ENCODE data around the gene F8A1.
"Not testable (repeated sequence)": the region's sequence is repeated elsewhere in the genome, so short reads cannot be mapped to it uniquely, and the experiment has no call there.

F8A1 gene

GRCh38 chrX:154890990-154891639, 5.0 kb downstream of the F8A1 start:
- DNase-seq (ENCODE audit: low read depth): no peak
- H3K4me3 ChIP-seq (ENCODE audit: low read depth, low read length): no peak overlapping the region
- TF ChIP-seq, protein P1, sequence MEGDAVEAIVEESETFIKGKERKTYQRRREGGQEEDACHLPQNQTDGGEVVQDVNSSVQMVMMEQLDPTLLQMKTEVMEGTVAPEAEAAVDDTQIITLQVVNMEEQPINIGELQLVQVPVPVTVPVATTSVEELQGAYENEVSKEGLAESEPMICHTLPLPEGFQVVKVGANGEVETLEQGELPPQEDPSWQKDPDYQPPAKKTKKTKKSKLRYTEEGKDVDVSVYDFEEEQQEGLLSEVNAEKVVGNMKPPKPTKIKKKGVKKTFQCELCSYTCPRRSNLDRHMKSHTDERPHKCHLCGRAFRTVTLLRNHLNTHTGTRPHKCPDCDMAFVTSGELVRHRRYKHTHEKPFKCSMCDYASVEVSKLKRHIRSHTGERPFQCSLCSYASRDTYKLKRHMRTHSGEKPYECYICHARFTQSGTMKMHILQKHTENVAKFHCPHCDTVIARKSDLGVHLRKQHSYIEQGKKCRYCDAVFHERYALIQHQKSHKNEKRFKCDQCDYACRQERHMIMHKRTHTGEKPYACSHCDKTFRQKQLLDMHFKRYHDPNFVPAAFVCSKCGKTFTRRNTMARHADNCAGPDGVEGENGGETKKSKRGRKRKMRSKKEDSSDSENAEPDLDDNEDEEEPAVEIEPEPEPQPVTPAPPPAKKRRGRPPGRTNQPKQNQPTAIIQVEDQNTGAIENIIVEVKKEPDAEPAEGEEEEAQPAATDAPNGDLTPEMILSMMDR (IDR thresholded peaks at IDR 0.05; ENCODE audit: control insufficient read depth, extremely low read depth, insufficient read depth): no peak

DNA sequence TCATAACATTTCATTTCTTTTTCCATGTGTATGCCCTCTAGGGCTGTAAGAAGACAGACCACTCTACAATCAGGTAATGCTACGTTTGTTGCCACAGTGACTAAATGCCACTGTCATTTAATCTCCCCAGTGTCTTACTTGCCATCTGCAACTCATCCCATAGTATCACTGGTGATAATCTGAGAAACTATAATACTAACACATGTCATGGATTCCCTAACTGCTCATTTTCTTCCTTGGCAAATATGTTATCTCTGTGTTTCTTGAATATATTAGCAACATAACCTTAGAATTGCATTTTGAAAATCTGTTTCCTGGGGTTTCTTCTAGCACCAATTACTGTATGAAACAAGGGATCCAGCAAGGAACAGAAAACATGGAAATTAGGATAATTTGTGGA, 6.1 kb downstream of the F8A1 start:
- no peak overlapping the region for H3K4me3 ChIP-seq (ENCODE audit: low read depth, low read length)
- DNase-seq (ENCODE audit: low read depth): no peak
- TF ChIP-seq, protein P1 (IDR thresholded peaks at IDR 0.05; ENCODE audit: control insufficient read depth, extremely low read depth, insufficient read depth): no peak

- TF ChIP-seq, protein P1 (IDR thresholded peaks at IDR 0.05; ENCODE audit: control insufficient read depth, extremely low read depth, insufficient read depth): no peak
- no peak for DNase-seq (ENCODE audit: low read depth)
- no peak overlapping the region for H3K4me3 ChIP-seq (ENCODE audit: low read depth, low read length)
These were observed 14.2 kb downstream of the F8A1 start for GRCh38 chrX:154900323-154900722.

GRCh38 chrX:154902408-154902807, 16.3 kb downstream of the F8A1 start:
- DNase-seq (ENCODE audit: low read depth): no peak
- TF ChIP-seq, protein P1 (IDR thresholded peaks at IDR 0.05; ENCODE audit: control insufficient read depth, extremely low read depth, insufficient read depth): no peak
- no peak overlapping the region for H3K4me3 ChIP-seq (ENCODE audit: low read depth, low read length)

GRCh38 chrX:154908821-154909220, 22.7 kb downstream of the F8A1 start:
- TF ChIP-seq, protein P1 (IDR thresholded peaks at IDR 0.05; ENCODE audit: control insufficient read depth, extremely low read depth, insufficient read depth): no peak
- no peak overlapping the region for H3K4me3 ChIP-seq (ENCODE audit: low read depth, low read length)

GRCh38 chrX:154910048-154910447, 23.9 kb downstream of the F8A1 start:
- not testable (repeated sequence) for H3K4me3 ChIP-seq (ENCODE audit: low read depth, low read length); DNase-seq (ENCODE audit: low read depth)

More at GRCh38 chrX:154908821-154909220, 22.7 kb downstream of the F8A1 start:
- no peak for DNase-seq (ENCODE audit: low read depth)

DNA sequence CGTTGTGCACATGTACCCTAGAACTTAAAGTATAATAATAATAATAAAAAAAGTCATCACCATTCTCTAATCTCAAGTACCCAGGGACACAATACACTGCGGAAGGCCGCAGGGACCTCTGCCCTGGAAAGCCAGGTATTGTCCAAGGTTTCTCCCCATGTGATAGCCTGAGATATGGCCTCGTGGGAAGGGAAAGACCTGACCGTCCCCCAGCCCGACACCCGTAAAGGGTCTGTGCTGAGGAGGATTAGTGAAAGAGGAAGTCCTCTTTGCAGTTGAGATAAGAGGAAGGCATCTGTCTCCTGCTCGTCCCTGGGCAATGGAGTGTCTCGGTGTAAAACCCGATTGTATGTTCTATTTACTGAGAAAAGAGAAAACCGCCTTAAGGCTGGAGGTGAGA, 24.4 kb downstream of the F8A1 start:
- not testable (repeated sequence) for H3K4me3 ChIP-seq (ENCODE audit: low read depth, low read length); DNase-seq (ENCODE audit: low read depth)

GRCh38 chrX:154914052-154914451, 27.9 kb downstream of the F8A1 start:
- DNase-seq (ENCODE audit: low read depth): no peak
- H3K4me3 ChIP-seq (ENCODE audit: low read depth, low read length): no peak overlapping the region
- TF ChIP-seq, protein P1 (IDR thresholded peaks at IDR 0.05; ENCODE audit: control insufficient read depth, extremely low read depth, insufficient read depth): no peak
